MM.1S (cell line): Measurements from ENCODE around the gene ZIK1.

Source experiments
- DNase-seq: peaks from one replicate; pipeline ENCODE4 v3.0.0-alpha.2; 2015
- H2AFZ ChIP-seq: fragments of 300-600 bp; sonication (generic); 2 replicates; pipeline ENCODE4 v1.6.0; 2016; ENCODE audit warnings: antibody characterized with exemption, low read length
- H3F3A ChIP-seq: fragments of 300-600 bp; sonication (generic); 2 replicates; pipeline ENCODE4 v1.6.1; 2016; ENCODE audit warnings: mild to moderate bottlenecking, antibody characterized with exemption, low read length, moderate library complexity, mixed read lengths; ENCODE audit not compliant: insufficient read depth
- H3K27ac ChIP-seq: fragments of 300-600 bp; sonication (generic); 2 replicates; pipeline ENCODE4 v1.5.1; 2016; ENCODE audit warnings: mild to moderate bottlenecking, low read length
- H3K27me3 ChIP-seq: fragments of 300-600 bp; sonication (generic); replicated peaks from 2 replicates; pipeline ENCODE4 v1.6.0; 2016; ENCODE audit warnings: low read length; ENCODE audit not compliant: insufficient read depth
- H3K36me3 ChIP-seq: fragments of 300-600 bp; sonication (generic); replicated peaks from 2 replicates; pipeline ENCODE4 v1.6.1; 2016; ENCODE audit warnings: mild to moderate bottlenecking, low read length, mixed read lengths; ENCODE audit not compliant: insufficient read depth
- H3K4me1 ChIP-seq: fragments of 300-600 bp; sonication (generic); 2 replicates; pipeline ENCODE4 v1.6.1; 2016; ENCODE audit warnings: low read length, mixed read lengths
- H3K4me2 ChIP-seq: fragments of 300-600 bp; sonication (generic); 2 replicates; pipeline ENCODE4 v1.6.0; 2016; ENCODE audit warnings: low read depth, low read length
- H3K4me3 ChIP-seq: fragments of 300-600 bp; sonication (generic); 2 replicates; pipeline ENCODE4 v1.5.1; 2016; ENCODE audit warnings: low read length, mixed read lengths
- H3K79me2 ChIP-seq: fragments of 300-600 bp; sonication (generic); 2 replicates; pipeline ENCODE4 v1.6.1; 2016; ENCODE audit warnings: mixed run types, low read length, mixed read lengths
- H3K9ac ChIP-seq: fragments of 300-600 bp; sonication (generic); 2 replicates; pipeline ENCODE4 v1.6.1; 2016; ENCODE audit warnings: low read length, mixed read lengths
- H3K9me2 ChIP-seq: fragments of 300-600 bp; sonication (generic); replicated peaks from 2 replicates; pipeline ENCODE4 v1.6.1; 2016; ENCODE audit warnings: mild to moderate bottlenecking, low read length, mixed read lengths; ENCODE audit not compliant: insufficient read depth
- H3K9me3 ChIP-seq: fragments of 300-600 bp; sonication (generic); replicated peaks from 2 replicates; pipeline ENCODE4 v1.6.1; 2016; ENCODE audit warnings: mild to moderate bottlenecking, low read length, mixed read lengths; ENCODE audit not compliant: insufficient read depth
- H4K20me1 ChIP-seq: fragments of 300-600 bp; sonication (generic); 2 replicates; pipeline ENCODE4 v1.6.1; 2016; ENCODE audit warnings: mild to moderate bottlenecking, low read length, moderate library complexity, mixed read lengths; ENCODE audit not compliant: insufficient read depth
- CTCF ChIP-seq: fragments of 300-600 bp; sonication (generic); IDR thresholded peaks from 2 replicates; pipeline ENCODE4 v1.5.1; 2016; ENCODE audit warnings: antibody characterized with exemption, low read length, mixed read lengths
- EZH2 ChIP-seq: fragments of 300-600 bp; sonication (generic); optimal IDR thresholded peaks from 2 replicates; pipeline ENCODE3; 2017; ENCODE audit warnings: low read depth, mild to moderate bottlenecking, antibody characterized with exemption, low read length, mixed read lengths
- EZH2phosphoT487 ChIP-seq: fragments of 300-600 bp; sonication (generic); IDR thresholded peaks from 2 replicates; pipeline ENCODE4 v1.6.1; 2018; ENCODE audit warnings: antibody characterized with exemption, low read length

Gene ZIK1

GRCh38 chr19:57615346-57615745 lies 31.4 kb downstream of the ZIK1 start:
- Histone ChIP-seq H4K20me1 (no peaks in the 10 kb centered on the region), H3K36me3 (peaks cover 7% of the 10 kb centered on the region), H3K27me3 (no peaks in the 10 kb centered on the region), H3K4me1 (no peaks in the 10 kb centered on the region), H3K4me3 (no peak overlapping the region), H3F3A (no peaks in the 10 kb centered on the region), H3K9me2 (no peaks in the 10 kb centered on the region), H3K9me3 (peaks cover 13% of the 10 kb centered on the region), H3K79me2 (no peaks in the 10 kb centered on the region), H3K9ac (no peak overlapping the region), H3K4me2 (no peak overlapping the region), H2AFZ (no peak overlapping the region), H3K27ac (no peak overlapping the region)
- no peak for TF ChIP-seq CTCF
- no peak for TF ChIP-seq EZH2
- TF ChIP-seq EZH2phosphoT487: no peak
- no peak for DNase-seq

- no peaks in the 10 kb centered on the region for H3F3A ChIP-seq
- no peak for DNase-seq
- no peaks in the 10 kb centered on the region for H3K9me2 ChIP-seq
- H3K27ac ChIP-seq: no peak overlapping the region
- H2AFZ ChIP-seq: no peak overlapping the region
- H3K79me2 ChIP-seq: no peaks in the 10 kb centered on the region
- H3K4me2 ChIP-seq: no peak overlapping the region
- no peak overlapping the region for H3K4me3 ChIP-seq
- no peaks in the 10 kb centered on the region for H4K20me1 ChIP-seq
- TF ChIP-seq EZH2: no peak
- no peak for TF ChIP-seq CTCF
- no peak for TF ChIP-seq EZH2phosphoT487
- H3K36me3 ChIP-seq: peaks cover 14% of the 10 kb centered on the region
- H3K9me3 ChIP-seq: peaks cover 13% of the 10 kb centered on the region; the same call in 1 of the 2 replicates
- no peak overlapping the region for H3K9ac ChIP-seq
- no peaks in the 10 kb centered on the region for H3K4me1 ChIP-seq
- no peaks in the 10 kb centered on the region for H3K27me3 ChIP-seq
These were observed 36.9 kb downstream of the ZIK1 start for GRCh38 chr19:57620673-57621348.

- Histone ChIP-seq H3K4me1 (no peaks in the 10 kb centered on the region), H4K20me1 (no peaks in the 10 kb centered on the region), H3K27ac (no peak overlapping the region), H3K9me3 (peaks cover 13% of the 10 kb centered on the region; the same call in 1 of the 2 replicates), H3K27me3 (no peaks in the 10 kb centered on the region), H3K9ac (no peak overlapping the region), H3K4me2 (no peak overlapping the region), H3K9me2 (no peaks in the 10 kb centered on the region), H3K4me3 (no peak overlapping the region), H2AFZ (no peak overlapping the region), H3K79me2 (no peaks in the 10 kb centered on the region), H3K36me3 (peaks cover 14% of the 10 kb centered on the region), H3F3A (no peaks in the 10 kb centered on the region)
- no peak for DNase-seq
- TF ChIP-seq CTCF (no peak), EZH2 (no peak), EZH2phosphoT487 (no peak)
These were observed 39.1 kb downstream of the ZIK1 start for GRCh38 chr19:57623091-57623490.
